NT2/D1 (cell line): Measurements from ENCODE around the gene MFSD11.

Experiments used
- SUZ12 ChIP-seq: IDR thresholded peaks from 2 replicates; pipeline ENCODE4 v1.6.1; 2011; ENCODE audit not compliant: insufficient read length, insufficient read depth; ENCODE audit errors: extremely low read depth
- YY1 ChIP-seq: IDR thresholded peaks from 2 replicates; pipeline ENCODE4 v1.6.1; 2011; ENCODE audit not compliant: insufficient read length, insufficient read depth

DNA sequence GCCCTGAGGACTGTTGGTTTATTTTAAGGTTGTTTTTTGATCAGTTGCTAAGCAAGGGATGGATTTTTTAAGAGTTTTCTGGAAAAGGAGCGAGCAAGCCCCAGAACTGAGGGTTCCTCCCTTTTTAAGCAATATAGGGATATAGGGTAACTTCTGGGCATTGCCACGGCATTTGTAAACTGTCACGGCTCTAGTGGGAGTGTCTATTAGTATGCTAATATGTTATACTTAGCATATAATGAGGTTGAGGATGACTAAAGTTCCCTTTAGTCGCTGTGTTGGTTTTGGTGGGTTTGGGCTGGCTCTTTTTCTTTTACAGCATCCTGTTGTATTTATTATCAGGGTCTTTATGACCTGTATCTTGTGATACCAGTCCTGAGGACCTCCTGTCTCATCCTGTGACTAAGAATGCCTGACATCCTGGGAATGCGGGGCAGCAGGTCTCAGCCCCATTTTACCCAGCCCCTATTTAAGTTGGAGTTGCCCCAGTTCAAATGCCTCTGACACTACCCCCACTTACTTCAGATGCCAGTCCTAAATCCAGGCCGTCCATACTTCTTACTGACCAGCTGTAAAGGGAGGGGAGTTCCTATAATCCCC is 59.4 kb downstream of the MFSD11 start:
- TF ChIP-seq SUZ12 = no peak
- no peak for TF ChIP-seq YY1
